ENCODE data around the gene TBC1D16.

Gene TBC1D16

DNA sequence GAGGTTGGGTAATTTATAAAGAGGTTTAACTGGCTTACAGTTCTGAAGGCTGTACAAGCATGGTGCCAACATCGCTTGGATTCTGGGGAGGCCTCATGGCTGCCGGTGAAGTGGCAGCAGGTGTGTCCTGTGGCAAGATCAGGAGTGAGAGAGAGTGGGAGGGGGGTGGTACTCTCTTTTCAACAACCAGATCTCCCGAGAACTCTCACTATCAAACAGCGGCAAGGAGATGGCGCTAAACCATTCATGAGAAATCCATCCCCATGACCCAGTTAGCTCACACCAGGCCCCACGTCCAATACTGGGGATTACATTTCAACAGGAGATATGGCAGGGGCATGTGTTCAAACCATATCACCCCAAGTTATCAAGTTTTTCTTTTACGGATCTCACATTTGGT is 152.5 kb downstream of the TBC1D16 start:
- DNase-seq, result no peak
